D721Med (cell line): Measurements from ENCODE around the gene RNASE8.

Source experiments
- DNase-seq: peaks from one replicate; pipeline ENCODE4 v3.0.0; 2011; ENCODE audit warnings: low spot score; ENCODE audit not compliant: insufficient read length
- FAIRE-seq: peaks from 2 replicates; lab custom pipeline; 2011; peaks lifted over from hg19 to GRCh38; lab: Jason Lieb, UNC
- TF ChIP-seq, protein P1 (sequence below): IDR thresholded peaks from 2 replicates; pipeline ENCODE4 v1.5.1; 2012; ENCODE audit warnings: mild to moderate bottlenecking, control low read depth; ENCODE audit not compliant: insufficient read depth; ENCODE audit errors: missing control alignments

Gene RNASE8

GRCh38 chr14:21063479-21063878 lies 5.9 kb downstream of the RNASE8 start:
- no peak for FAIRE-seq
- no peak for DNase-seq

GRCh38 chr14:21066882-21067502 lies 9.4 kb downstream of the RNASE8 start:
- DNase-seq (no peak), FAIRE-seq (no peak)
- TF ChIP-seq, protein P1, sequence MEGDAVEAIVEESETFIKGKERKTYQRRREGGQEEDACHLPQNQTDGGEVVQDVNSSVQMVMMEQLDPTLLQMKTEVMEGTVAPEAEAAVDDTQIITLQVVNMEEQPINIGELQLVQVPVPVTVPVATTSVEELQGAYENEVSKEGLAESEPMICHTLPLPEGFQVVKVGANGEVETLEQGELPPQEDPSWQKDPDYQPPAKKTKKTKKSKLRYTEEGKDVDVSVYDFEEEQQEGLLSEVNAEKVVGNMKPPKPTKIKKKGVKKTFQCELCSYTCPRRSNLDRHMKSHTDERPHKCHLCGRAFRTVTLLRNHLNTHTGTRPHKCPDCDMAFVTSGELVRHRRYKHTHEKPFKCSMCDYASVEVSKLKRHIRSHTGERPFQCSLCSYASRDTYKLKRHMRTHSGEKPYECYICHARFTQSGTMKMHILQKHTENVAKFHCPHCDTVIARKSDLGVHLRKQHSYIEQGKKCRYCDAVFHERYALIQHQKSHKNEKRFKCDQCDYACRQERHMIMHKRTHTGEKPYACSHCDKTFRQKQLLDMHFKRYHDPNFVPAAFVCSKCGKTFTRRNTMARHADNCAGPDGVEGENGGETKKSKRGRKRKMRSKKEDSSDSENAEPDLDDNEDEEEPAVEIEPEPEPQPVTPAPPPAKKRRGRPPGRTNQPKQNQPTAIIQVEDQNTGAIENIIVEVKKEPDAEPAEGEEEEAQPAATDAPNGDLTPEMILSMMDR: peak; percentile 23

More at GRCh38 chr14:21063479-21063878, 5.9 kb downstream of the RNASE8 start:
- TF ChIP-seq, protein P1: no peak

GRCh38 chr14:21068521-21069387 lies 11.1 kb downstream of the RNASE8 start:
- FAIRE-seq (no peak), DNase-seq (no peak)
- TF ChIP-seq, protein P1: peak; percentile 64

DNA sequence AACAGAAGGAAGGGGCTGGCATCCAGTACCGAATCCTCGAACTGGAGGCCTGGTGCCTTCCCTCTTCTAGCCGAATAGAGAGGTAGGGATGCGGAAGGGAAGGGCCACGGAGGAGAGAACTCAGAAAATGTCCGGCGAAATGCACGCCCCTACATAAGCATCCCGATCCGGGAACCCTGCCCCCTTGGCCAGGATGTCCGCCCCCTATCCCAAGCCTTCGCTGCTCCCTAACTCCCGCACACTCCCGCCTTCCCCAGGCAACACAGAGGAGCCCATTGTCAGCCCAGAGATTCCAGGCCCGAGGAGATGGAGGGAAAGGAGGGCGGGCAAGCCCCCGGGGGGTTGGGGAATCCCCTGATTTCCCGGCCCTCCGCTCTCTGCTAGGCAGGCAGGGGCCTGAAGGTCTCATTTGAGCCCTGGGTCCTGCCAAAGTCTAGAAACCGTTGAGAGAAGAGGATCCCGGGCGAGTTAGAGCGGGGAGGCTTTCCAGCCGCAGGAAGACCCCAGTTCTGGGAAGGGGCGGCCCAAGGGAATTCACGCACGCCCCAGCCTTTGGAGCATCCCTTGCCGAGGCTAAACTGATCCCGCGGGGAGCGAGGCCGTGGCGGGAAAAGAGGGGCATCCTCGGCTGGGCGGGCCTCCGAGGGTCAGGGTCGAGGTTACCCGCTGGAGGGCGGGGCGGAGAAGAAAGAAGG lies 11.9 kb downstream of the RNASE8 start:
- FAIRE-seq (no peak), DNase-seq (no peak)
- TF ChIP-seq, protein P1: no peak

GRCh38 chr14:21070083-21070609 lies 12.5 kb downstream of the RNASE8 start, which contains the start of gene ARHGEF40:
Gene ARHGEF40, plus strand, starts transcription at chr14:21070304. Its CDS starts 93 bp downstream, at chr14:21070397.
- DNase-seq (no peak), FAIRE-seq (no peak)
- TF ChIP-seq, protein P1: no peak

- TF ChIP-seq, protein P1: no peak
- DNase-seq: no peak
- FAIRE-seq: no peak
These were observed 13.1 kb downstream of the RNASE8 start for GRCh38 chr14:21070610-21071224.
